Ovary (tissue), 9 donors: ENCODE data around the gene DOCK11. TPM values are rescaled to one million over a fixed set of nuclear protein-coding genes. Genes with fewer than 3 reads are reported as not detected.

Source experiments
- DNase-seq, 5 donors: peaks; one replicate each; pipeline ENCODE4 v3.0.0-alpha.2; 2019 to 2020
- H3K27ac ChIP-seq, 2 donors: fragments of 200-600 bp; one replicate each; pipeline versions ENCODE4 v1.5.1 to v1.8.0; 2019 to 2022
- H3K27me3 ChIP-seq: fragments of 200-600 bp; one replicate; pipeline ENCODE4 v1.8.0; 2022
- H3K36me3 ChIP-seq: fragments of 200-600 bp; sonication (generic); one replicate; pipeline ENCODE4 v1.5.1; 2019
- H3K4me1 ChIP-seq: one replicate; pipeline ENCODE4 v1.8.1; 2013; ENCODE audit warnings: mild to moderate bottlenecking, moderate library complexity; ENCODE audit not compliant: insufficient read depth
- H3K4me3 ChIP-seq: fragments of 200-600 bp; sonication (generic); one replicate; pipeline ENCODE4 v1.5.1; 2017
- H3K9me3 ChIP-seq, 2 donors: fragments of 200-600 bp in 1 of 2; sonication (generic) in 1 of 2; one replicate each; pipeline versions ENCODE4 v1.5.1 to v1.8.1; 2013 to 2019; ENCODE audit warnings: mild to moderate bottlenecking in 1 of 2, moderate library complexity in 1 of 2
- CTCF ChIP-seq, 3 donors: fragments of 450-650 bp in 2 of 3; fragments of 200-600 bp in 1 of 3; IDR thresholded peaks; one replicate each; pipeline versions ENCODE4 v1.5.1 to v1.8.0; 2016 to 2022; ENCODE audit warnings: antibody characterized with exemption in 3 of 3, mild to moderate bottlenecking in 1 of 3
- EP300 ChIP-seq: sonication (generic); formaldehyde crosslinking; IDR thresholded peaks from one replicate; pipeline ENCODE4 v1.6.1; 2017; ENCODE audit warnings: antibody characterized with exemption
- POLR2A ChIP-seq: fragments of 450-650 bp; IDR thresholded peaks from one replicate; pipeline ENCODE4 v1.6.1; 2017; ENCODE audit warnings: antibody characterized with exemption, mild to moderate bottlenecking, moderate library complexity
- WGBS, 3 donors: extraction: QIAGEN DNeasy Blood & Tissue Kit in 1 of 3; methylation state at CpG; one replicate each; pipeline versions ENCODE4 v1.1.5 to v1.1.7; 2013 to 2017; 5-methylcytosine and 5-hydroxymethylcytosine counted together
- intact Hi-C, 4 donors: fragments of 100-400 bp; cut with DNase I; formaldehyde crosslinking; loops; one replicate each; pipeline versions ENCODE4 v1.11.0 to v1.15.1; 2022 to 2023
- polyA plus RNA-seq, 2 donors: library from polyadenylated mRNA; stranded (reverse); fragments of 200-250 nt in 1 of 2; fragments of 350-450 nt in 1 of 2; fragmentation: Illumina TruSeq in 1 of 2; extraction: RNeasy Lipid Tissue Mini Kit (QIAGEN cat#74804) in 1 of 2; gene quantifications; one replicate each; pipeline ENCODE4 v1.2.3, GENCODE V29; 2013 to 2014
- total RNA-seq, 7 donors: library from RNA; depleted of rRNA in 2 of 7; stranded (reverse); fragments of >200 nt in 2 of 7; fragmentation: NEBNext Ultra II Directional in 3 of 7; extraction: Animal tissue kit (Norgen Biotek cat#: 25700) in 3 of 7; gene quantifications; one replicate each; pipeline versions ENCODE4 v1.1.0 to v1.2.4, GENCODE V29; 2016 to 2023
- donor health status: DM: no; HTN: no; CAD: no; lungs with moderate emphysema.
- donor health status: DM: no; HTN: no; CAD: no.
- donor health status: Bipolar disorder and iron deficiency.
- donor health status: DM: yes; HTN: yes; CAD: no.
- donor health status: DM: no; HTN: no; CAD: no.
- donor health status: DM: yes; HTN: yes; CAD: no.

The DOCK11 gene
- total and polyA plus RNA-seq, 9 donors: 3.6 to 18.5 (median 6.1) TPM

- no peak for DNase-seq
- Histone ChIP-seq H3K9me3 (no peaks in the 10 kb centered on the region), H3K4me3 (no peak overlapping the region), H3K4me1 (no peaks in the 10 kb centered on the region), H3K27ac (no peak overlapping the region), H3K27me3 (no peaks in the 10 kb centered on the region), H3K36me3 (no peaks in the 10 kb centered on the region)
- 26 to 45% (median 39%) methylated on average over 1 of the region's 1 CpG for whole genome bisulfite sequencing, 3 donors
- intact Hi-C loops: no loop called here
- TF ChIP-seq POLR2A: no peak
- TF ChIP-seq EP300: no peak
- TF ChIP-seq CTCF (IDR thresholded peaks at IDR 0.05): no peak
These were observed 64.9 kb downstream of the DOCK11 start for GRCh38 chrX:118560489-118560888.

GRCh38 chrX:118562582-118563164, 67.1 kb downstream of the DOCK11 start:
- TF ChIP-seq CTCF (IDR thresholded peaks at IDR 0.05): no peak
- no peak for TF ChIP-seq EP300
- no peak for TF ChIP-seq POLR2A
- intact Hi-C loops: no loop called here
- Histone ChIP-seq H3K27me3 (no peaks in the 10 kb centered on the region), H3K9me3 (no peaks in the 10 kb centered on the region), H3K4me3 (no peak overlapping the region), H3K27ac (no peak overlapping the region), H3K4me1 (no peaks in the 10 kb centered on the region), H3K36me3 (no peaks in the 10 kb centered on the region)
- no peak for DNase-seq
- 34 to 44% (median 37%) methylated on average over 4 of the region's 4 CpGs for WGBS, 3 donors

- TF ChIP-seq CTCF (IDR thresholded peaks at IDR 0.05) (no peak), POLR2A (no peak), EP300 (no peak)
- Histone ChIP-seq H3K36me3 (no peaks in the 10 kb centered on the region), H3K27me3 (no peaks in the 10 kb centered on the region), H3K9me3 (no peaks in the 10 kb centered on the region), H3K4me1 (no peaks in the 10 kb centered on the region), H3K27ac (no peak overlapping the region), H3K4me3 (no peak overlapping the region)
- intact Hi-C loops: no loop called here
- no peak for DNase-seq
- 52 to 69% (median 60%) methylated on average over 1 of the region's 1 CpG for WGBS, 3 donors
These were observed 68.9 kb downstream of the DOCK11 start for GRCh38 chrX:118564498-118564897.

- Histone ChIP-seq H3K9me3 (no peaks in the 10 kb centered on the region), H3K27ac (no peak overlapping the region), H3K36me3 (no peaks in the 10 kb centered on the region), H3K4me1 (no peaks in the 10 kb centered on the region), H3K4me3 (no peak overlapping the region), H3K27me3 (no peaks in the 10 kb centered on the region)
- no peak for DNase-seq
- intact Hi-C loops: no loop called here
- WGBS, 3 donors: 41 to 45% (median 45%) methylated on average over 6 of the region's 6 CpGs
- TF ChIP-seq POLR2A (no peak), CTCF (IDR thresholded peaks at IDR 0.05) (no peak), EP300 (no peak)
These were observed 70.2 kb downstream of the DOCK11 start for GRCh38 chrX:118565853-118566252.
